Purkinje cell (primary cell): ENCODE measurements around the gene MYH3. TPM values are rescaled to one million over a fixed set of nuclear protein-coding genes. Genes with fewer than 3 reads are reported as not detected.

ENCODE experiments used
- polyA plus RNA-seq: library from polyadenylated mRNA; unstranded; fragments of >200 nt; fragmentation: Nextera tagmentation; gene quantifications from 2 replicates; pipeline ENCODE4 v1.2.1, GENCODE V29; 2014

Gene MYH3
- not detected in 2 replicates for polyA plus RNA-seq

GRCh38 chr17:10657148-10657547, at the start of gene MYH3:
MYH3 (minus strand) TSS chr17:10657309; CDS start chr17:10655064, 2,245 bp downstream.

GRCh38 chr17:10697092-10698081, 40.3 kb upstream of the MYH3 start, which contains the start of the genes ADPRM and SCO1:
ADPRM (plus strand) TSS chr17:10697594; CDS start chr17:10704927, 7,333 bp downstream.
SCO1 (minus strand) TSS chr17:10697533; CDS start chr17:10697507, 26 bp downstream.

Other genes with a start within 250 kb of the MYH3 start
- not detected in 2 replicates for gene MYH8, start 235.4 kb downstream of the MYH3 start, polyA plus RNA-seq
- not detected in 2 replicates for gene MYH4, start 187.8 kb downstream of the MYH3 start, polyA plus RNA-seq
- not detected in 2 replicates for gene MYH1, start 138.8 kb downstream of the MYH3 start, polyA plus RNA-seq
- not detected in 2 replicates for gene MYH2, start 107.7 kb downstream of the MYH3 start, polyA plus RNA-seq
- gene SCO1, start 40.2 kb upstream of the MYH3 start, polyA plus RNA-seq = 25.3 and 26.8 TPM in 2 replicates
- 27.4 and 36.1 TPM in 2 replicates for gene ADPRM, start 40.3 kb upstream of the MYH3 start, polyA plus RNA-seq
- 3.2 and 4.3 TPM in 2 replicates for gene TMEM220, start 72.7 kb upstream of the MYH3 start, polyA plus RNA-seq
- not detected in 2 replicates for gene TMEM238L, start 146.8 kb upstream of the MYH3 start, polyA plus RNA-seq
- 0.20 and 0.95 TPM in 2 replicates for gene PIRT, start 180.8 kb upstream of the MYH3 start, polyA plus RNA-seq